Activated CD4-positive, alpha-beta T cell treated with anti-CD3 and anti-CD28 coated beads for 1 hour (primary cell): ENCODE results near the gene BRD7.

Experiments used
- DNase-seq: peaks from one replicate; pipeline ENCODE4 v3.0.0-alpha.2; 2020

The BRD7 gene

GRCh38 chr16:50288920-50289319 is 79.9 kb downstream of the BRD7 start:
- DNase-seq, result no peak

DNA sequence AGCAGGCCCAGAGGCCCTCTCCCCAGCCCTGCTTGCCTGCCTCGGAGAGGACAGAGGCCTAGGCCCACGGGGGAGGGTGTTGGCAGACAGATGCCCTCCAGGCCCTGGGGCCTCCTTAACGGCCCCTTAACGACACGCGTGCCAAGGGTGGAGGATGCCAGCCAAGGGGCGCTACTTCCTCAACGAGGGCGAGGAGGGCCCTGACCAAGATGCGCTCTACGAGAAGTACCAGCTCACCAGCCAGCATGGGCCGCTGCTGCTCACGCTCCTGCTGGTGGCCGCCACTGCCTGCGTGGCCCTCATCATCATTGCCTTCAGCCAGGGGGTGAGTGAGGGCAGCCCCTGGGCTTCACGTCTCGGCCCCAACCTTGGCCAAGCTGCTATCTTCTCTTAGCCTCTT is 80.8 kb downstream of the BRD7 start:
- no peak for DNase-seq

DNA sequence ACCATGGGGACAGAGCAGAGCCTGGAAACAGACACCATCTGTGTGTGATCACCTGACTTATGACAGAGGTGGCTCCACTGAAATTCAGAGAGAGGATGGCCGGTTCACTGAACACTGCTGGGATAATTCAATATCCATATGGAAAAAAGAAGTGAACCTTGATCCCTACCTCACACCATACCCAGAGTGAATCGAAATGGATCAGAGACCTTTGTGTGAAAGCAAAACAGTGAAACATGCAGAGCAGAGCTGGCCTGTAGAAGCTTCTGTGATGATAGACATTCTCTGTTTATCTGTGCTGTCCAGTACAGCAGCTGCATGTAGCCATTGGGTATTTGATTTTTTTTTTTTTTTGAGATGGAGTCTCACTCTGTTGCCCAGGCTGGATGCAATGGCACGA is 82.1 kb downstream of the BRD7 start:
- DNase-seq, result no peak

- no peak for DNase-seq
Measured at GRCh38 chr16:50285406-50286003, 83.3 kb downstream of the BRD7 start.

DNA sequence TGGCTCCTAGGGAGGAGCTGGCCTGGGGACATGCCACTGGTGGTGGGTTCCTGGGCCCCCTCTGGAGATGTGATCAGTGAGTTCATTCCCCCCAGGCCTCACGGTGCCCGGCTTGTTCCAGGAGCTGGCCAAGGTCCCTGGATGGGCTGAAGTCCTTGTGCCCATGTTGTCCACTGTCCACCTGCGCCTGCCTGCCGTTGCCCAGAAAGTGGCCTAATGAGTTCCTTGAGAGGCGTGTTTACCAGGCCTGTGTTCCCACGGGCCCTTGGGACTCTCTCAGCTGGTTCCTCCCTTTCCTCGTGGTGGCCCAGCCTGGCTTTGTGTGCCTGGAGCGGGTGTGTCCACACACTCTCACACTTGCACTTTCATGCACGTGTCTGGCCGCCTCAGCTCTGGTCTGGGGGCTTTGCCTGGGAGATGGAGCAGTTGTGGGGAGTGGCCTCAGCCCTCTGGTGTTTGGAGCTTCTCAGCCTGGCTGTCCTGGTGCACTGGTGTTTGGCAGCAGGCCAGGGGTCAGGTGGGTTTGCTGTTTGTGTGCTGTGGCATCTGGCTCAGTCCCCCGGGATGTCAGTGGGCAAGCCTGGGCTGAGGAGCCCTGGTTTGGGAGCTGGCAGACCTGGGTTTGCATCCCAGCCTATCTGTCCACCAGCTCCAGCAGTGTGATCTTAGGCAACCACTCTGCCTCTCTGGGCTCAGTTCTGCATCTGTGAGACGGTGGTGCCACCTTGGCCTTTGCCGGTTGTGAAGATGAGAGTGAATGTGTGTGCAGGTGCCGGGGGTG is 84.5 kb downstream of the BRD7 start:
- no peak for DNase-seq

DNA sequence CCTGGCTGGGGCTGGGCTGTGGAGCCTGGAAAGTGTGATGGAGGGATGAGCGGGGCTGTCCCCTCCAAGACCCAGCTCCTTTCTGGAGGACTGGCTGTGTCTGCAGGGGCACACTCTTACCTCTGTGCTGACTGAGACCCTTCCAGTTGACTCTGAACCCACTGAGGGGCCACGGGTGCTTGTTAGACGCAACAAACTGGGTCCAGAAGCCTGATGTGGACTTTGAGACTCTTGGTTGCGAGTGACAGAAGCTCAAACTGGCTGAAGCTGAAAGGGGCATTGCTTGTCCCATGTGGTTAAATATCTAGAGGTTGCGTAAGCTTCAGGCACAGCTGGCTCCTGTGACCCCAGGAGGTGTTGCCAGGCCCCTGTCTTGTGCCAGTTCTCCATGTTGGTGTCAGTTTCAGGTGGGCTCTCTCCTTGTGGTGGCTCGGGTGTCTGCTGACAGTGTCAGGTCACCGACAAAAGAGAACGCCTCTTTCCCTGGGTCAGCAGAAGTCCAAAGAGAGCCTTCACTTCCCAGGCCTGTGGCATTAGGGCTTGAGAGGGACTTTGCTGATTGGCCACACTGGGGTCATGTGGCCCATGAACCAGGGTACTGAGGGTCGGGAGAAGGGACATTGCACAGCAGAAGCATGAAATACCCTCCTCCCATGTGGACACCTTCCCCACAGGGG is 85.7 kb downstream of the BRD7 start:
- DNase-seq, result no peak

DNA sequence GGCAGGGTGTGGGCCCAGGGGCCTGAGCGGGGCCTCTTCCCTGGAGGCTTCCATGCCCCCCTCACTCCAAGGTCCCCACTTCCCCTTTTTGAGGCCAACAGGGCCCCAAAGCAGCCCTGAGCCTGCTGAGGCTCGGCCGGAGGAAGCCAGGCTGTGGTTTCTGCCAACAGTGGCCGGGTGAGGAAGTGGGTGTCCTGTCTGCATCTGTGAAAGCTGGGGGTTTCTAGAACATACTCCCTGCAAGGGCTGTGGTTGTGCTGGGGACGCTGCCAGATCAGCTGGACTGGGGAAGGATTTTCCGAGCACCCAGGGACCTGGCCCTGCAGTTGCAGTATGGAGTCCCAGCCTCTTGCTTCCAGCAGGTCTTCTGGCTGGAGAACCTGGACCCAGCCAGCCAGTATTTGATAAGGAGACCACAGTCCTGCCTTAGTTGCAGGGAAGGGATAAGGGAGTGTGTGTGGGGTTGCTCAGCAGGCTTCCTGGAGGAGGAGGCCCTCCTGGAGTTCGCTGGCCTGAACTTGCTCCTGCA is 86.7 kb downstream of the BRD7 start:
- peak; percentile 27 for DNase-seq

DNA sequence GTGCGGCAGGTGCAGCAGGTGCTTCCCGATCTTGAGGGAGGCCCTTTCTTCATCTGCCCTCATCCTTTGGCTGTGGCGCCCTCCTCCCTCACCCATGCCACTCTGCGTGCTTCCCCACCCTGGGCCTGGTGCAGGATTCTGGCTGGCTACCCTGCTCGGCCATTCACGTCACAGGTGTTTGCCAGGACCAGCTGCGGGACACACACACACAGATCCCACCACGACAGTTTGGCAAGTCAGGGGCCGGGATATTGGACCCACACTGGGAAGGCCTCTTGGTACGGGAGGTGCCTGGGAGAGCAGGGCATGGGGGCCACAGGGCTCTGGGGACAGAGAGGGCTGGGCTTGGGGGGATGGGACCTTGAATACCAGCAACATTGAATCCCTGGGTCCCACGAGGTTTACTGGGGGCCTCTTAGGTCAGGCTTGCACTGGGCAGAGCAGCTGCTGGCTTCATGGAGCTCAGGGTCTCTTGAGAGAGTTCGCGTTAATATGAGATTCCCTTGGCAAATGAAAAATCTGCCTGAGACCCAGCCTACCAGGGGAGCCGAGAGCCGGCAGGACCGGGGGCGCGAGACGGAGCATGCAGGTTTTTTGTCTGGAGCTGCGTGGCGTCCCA is 87.3 kb downstream of the BRD7 start:
- DNase-seq, result no peak

- no peak for DNase-seq
Measured at GRCh38 chr16:50280932-50281331, 87.9 kb downstream of the BRD7 start.

DNA sequence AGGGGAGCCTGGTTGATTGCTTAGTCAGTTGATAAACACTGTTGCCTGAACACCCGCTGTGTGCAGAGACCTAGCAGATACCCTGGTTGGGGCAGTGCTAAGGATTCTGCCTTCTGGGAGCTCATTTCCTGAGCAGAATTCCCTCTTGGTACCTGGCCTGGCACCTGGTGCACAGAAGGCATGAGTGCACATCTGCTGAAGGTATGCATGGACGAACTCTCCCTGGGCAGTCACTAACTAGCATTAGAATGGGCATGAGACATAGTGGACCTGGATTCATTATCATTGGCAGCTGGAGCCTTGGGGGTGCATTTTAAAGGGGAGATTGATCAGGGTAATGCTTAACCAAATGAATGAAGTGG is 89.3 kb downstream of the BRD7 start:
- DNase-seq, result no peak

DNA sequence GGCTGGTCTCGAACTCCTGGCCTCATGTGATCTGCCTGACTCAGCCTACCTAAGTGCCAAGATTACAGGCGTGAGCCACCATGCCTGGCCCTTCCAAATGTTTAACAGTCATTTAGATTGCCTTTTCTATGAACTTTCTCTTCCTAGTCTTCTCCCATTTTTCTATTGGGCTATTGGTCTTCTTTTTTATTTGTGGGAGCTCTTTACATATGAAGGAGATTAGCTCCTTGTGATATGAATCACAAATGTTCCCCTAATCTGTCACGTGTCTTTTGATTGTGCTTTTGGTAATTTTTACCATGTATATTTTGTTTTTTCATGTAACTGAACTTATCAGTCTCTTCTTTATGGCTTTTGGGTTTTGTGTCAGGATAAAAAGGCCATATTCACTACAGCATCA is 90.5 kb downstream of the BRD7 start:
- DNase-seq, result no peak

DNA sequence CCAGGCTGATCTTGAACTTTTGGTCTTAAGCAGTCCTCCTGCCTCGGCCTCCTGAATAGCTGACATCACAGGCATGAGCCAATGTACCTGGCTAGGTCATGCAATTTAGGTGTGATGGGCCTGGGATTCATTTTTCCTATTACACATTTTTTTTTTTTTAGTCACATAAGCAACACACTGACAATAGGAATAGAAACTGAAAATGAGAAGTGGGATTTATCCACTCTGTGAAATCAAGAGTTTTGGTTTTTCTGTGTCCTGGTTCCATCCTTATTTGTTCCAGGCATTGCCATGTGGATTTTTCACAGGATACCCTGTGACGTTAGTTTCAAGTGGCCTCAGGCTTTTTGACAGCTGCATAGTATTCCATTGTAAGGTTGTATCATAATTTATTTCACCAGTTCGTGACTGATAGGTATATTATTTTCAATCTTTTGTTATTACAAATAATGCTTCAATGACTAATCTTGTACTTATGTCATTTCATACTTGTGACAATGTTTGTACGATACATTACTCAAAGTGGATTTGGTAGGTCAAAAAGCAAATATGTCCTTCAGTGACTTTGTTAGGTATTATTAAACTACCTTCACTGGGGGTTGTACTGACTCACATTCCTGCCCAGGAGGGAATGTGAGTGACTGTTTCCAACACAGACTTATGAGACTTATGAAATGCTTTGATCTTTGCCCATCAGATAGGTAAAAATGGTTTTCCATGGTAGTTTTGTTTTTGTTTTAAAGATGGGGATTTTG is 91.8 kb downstream of the BRD7 start:
- no peak for DNase-seq

GRCh38 chr16:50276326-50276640 is 92.5 kb downstream of the BRD7 start:
- no peak for DNase-seq

GRCh38 chr16:50275428-50276325 is 93.1 kb downstream of the BRD7 start:
- DNase-seq, result no peak

DNA sequence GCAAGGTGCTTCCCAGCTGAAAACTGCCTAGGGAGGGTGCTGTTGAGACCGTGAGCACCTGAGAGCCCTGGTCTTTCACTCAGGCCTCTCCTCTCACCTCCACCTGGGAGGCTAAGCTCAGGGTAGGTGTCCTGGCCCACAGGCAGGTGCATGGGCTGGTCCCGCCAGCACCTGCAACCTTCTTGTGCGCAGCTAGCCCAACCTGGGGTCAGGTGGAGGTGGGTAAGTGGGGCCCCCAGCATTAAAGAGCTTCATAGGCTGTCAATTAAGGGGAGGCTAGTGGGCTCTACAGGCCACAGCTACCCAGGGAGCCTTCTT is 93.7 kb downstream of the BRD7 start:
- DNase-seq, result no peak

GRCh38 chr16:50274326-50275097 is 94.3 kb downstream of the BRD7 start:
- peak; percentile 30 for DNase-seq

DNA sequence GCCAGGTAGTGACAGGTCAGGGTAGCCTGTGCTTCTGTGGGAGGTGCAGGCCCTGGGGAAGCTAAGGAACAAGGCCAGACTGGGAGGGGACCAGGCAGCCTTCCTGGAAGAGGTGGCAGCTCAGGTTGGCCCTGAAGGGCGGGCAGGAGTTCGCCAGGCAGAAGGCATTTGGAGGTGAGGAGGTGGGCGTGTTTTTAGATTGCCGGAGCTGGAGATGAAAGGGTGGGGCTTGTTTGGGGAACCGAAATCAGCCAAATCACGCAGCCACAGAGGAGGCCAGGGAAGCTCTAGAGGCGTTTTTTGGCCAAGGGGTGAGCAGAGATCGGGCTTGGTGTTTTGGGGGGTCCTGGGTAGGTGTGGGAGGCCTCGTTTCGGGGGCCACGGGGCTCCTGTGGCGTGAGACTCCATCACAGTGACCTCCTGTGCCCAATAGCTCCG is 94.9 kb downstream of the BRD7 start:
- no peak for DNase-seq

DNA sequence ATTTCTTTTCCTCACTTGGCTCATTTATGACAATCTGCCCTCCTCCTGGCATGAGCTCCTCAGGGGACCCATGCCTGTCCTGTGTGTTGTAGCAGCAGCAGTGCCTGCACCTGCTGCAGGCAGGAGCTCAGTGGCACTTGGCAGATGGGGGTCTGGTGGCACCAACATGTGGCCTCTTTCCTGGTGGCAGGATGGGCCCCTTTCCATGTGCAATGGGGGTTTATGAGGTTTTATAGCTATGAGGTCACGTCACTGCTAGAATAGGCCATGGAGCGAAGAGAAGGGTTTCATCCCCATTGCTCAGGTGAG is 95.5 kb downstream of the BRD7 start:
- no peak for DNase-seq

DNA sequence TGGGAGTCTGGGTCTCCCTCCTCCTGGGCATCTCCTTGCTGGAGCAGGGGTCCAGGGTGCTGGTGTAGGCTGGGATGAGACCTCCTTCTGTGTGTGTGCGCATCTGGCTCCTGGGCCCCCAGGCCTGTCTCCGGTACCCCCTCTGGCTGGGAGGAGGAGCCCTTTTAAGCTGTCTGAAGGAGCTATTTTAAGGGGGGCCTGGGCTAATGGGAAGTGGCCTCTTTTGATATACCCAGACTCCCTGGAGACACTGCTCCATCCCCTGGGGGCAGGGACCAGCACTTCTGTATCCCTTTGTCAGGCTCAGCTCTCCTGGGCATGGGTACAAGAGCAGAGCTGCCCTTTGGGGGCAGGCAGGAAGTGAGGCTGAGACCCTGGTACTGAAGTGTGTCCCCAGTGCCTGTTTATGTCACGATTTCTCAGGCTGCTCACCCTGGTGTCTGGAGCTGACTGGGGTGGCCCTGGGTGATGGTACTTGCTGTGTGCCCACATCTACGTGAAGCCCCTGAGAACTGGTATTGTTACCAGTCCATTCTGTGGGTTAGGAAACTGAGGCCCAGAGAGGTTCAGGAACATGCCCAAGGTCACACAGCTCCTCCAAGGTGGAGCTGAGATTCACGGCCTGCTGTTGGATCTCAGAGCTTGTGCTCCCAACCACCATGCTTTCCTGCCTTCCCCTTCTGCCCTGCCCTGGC is 96.0 kb downstream of the BRD7 start:
- DNase-seq, result no peak

DNA sequence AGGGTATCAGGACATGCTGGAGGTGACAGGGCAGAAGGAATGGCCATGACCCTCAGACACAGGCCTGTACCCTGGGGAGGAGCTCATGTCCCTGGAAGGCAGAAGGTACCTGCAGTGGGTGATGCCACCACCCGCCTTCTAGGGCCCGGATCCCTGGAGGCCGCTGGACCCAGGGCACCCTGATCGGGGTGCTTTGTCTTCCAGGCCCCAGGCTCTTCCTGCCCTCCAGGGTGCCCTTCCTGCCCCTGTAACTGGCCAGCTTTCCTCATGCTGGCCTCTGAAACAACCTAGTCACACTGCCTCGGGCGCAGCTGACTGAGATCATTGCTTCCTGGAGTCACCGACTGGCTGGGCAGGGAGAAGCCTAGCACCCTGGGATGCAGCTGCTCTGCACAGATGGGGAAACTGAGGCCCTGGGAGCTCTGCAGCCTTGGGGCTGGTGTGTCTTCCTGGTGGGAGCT is 96.6 kb downstream of the BRD7 start:
- no peak for DNase-seq
